H1 (cell line): ENCODE data around the gene ZRANB1. TPM values are rescaled to one million over a fixed set of nuclear protein-coding genes. Genes with fewer than 3 reads are reported as not detected.

ENCODE experiments used
- CTCF ChIA-PET: fragments of 300-600 bp; sonication (Branson Sonifier 250); formaldehyde crosslinking; loops from one replicate; lab custom pipeline; 2021; ENCODE audit not compliant: partially characterized antibody; lab: Charles Lee
- POLR2A ChIA-PET: fragments of 300-600 bp; sonication (Branson Sonifier 250); formaldehyde crosslinking; loops from one replicate; lab custom pipeline; 2021; ENCODE audit warnings: inconsistent platforms; ENCODE audit not compliant: partially characterized antibody; lab: Charles Lee
- DNase-seq, 2 experiments: peaks; one replicate each; pipeline versions ENCODE4 v3.0.0 to v3.0.0-alpha.2; 2010 to 2022; ENCODE audit warnings: low spot score in 2 of 2, low read depth in 1 of 2, mixed read lengths in 1 of 2
- FAIRE-seq: peaks from 2 replicates; lab custom pipeline; 2011; peaks lifted over from hg19 to GRCh38; lab: Jason Lieb, UNC
- H2AFZ ChIP-seq: 2 replicates; pipeline ENCODE4 v1.8.1; 2012; ENCODE audit warnings: low read length, inconsistent platforms
- H2AK5ac ChIP-seq: 2 replicates; pipeline ENCODE4 v1.6.1; 2013; ENCODE audit warnings: low read depth, low read length
- H2BK120ac ChIP-seq: replicated peaks from 2 replicates; pipeline ENCODE3; 2013; ENCODE audit warnings: low read depth, low read length, inconsistent platforms
- H2BK12ac ChIP-seq: 2 replicates; pipeline ENCODE4 v1.6.1; 2013; ENCODE audit warnings: low read depth, low read length
- H2BK15ac ChIP-seq: 2 replicates; pipeline ENCODE4 v1.6.1; 2013; ENCODE audit warnings: low read length
- H2BK20ac ChIP-seq: 2 replicates; pipeline ENCODE4 v1.6.1; 2013; ENCODE audit warnings: low read length
- H2BK5ac ChIP-seq: 2 replicates; pipeline ENCODE4 v1.6.1; 2013; ENCODE audit warnings: low read depth, low read length
- H3K14ac ChIP-seq: 2 replicates; pipeline ENCODE4 v1.6.1; 2013; ENCODE audit warnings: inconsistent platforms; ENCODE audit not compliant: insufficient read length
- H3K18ac ChIP-seq: 2 replicates; pipeline ENCODE4 v1.6.1; 2013; ENCODE audit warnings: low read length; ENCODE audit errors: extremely low read depth
- H3K23ac ChIP-seq: 2 replicates; pipeline ENCODE4 v1.6.1; 2013; ENCODE audit warnings: inconsistent platforms; ENCODE audit not compliant: insufficient read length
- H3K23me2 ChIP-seq: 2 replicates; pipeline ENCODE4 v1.6.1; 2013; ENCODE audit warnings: low read depth, low read length
- H3K27ac ChIP-seq: 2 replicates; pipeline ENCODE4 v1.6.1; 2011; ENCODE audit warnings: low read depth, low read length, inconsistent platforms
- H3K27me3 ChIP-seq, 4 experiments: replicated peaks in 1 of 4; 1 replicate in 1 of 4; 2 replicates in 3 of 4; pipeline versions ENCODE4 v1.6.1 to v1.8.1; 2011 to 2013; ENCODE audit warnings: low read length in 3 of 4, mild to moderate bottlenecking in 3 of 4, inconsistent platforms in 2 of 4, mixed read lengths in 2 of 4, moderate library complexity in 1 of 4; ENCODE audit not compliant: control insufficient read depth in 3 of 4, insufficient read depth in 3 of 4; ENCODE audit errors: extremely low read depth in 1 of 4
- H3K36me3 ChIP-seq, 4 experiments: 2 replicates each; pipeline versions ENCODE4 v1.6.1 to v1.8.1; 2011 to 2013; ENCODE audit warnings: mild to moderate bottlenecking in 4 of 4, low read length in 3 of 4, moderate library complexity in 2 of 4, control low read depth in 1 of 4, inconsistent platforms in 1 of 4; ENCODE audit not compliant: insufficient read depth in 4 of 4, control insufficient read depth in 2 of 4
- H3K4ac ChIP-seq: replicated peaks from 2 replicates; pipeline ENCODE3; 2013; ENCODE audit warnings: low read length, low read depth, mixed read lengths, inconsistent platforms; ENCODE audit not compliant: insufficient read length
- H3K4me1 ChIP-seq, 4 experiments: replicated peaks in 1 of 4; 1 replicate in 1 of 4; 2 replicates in 3 of 4; pipeline versions ENCODE4 v1.6.1 to v1.8.1; 2011 to 2013; ENCODE audit warnings: low read length in 3 of 4, inconsistent platforms in 2 of 4, mixed read lengths in 1 of 4; ENCODE audit not compliant: insufficient read depth in 4 of 4, control insufficient read depth in 3 of 4
- H3K4me2 ChIP-seq, 2 experiments: 2 replicates each; pipeline versions ENCODE4 v1.6.1 to v1.8.1; 2011 to 2013; ENCODE audit warnings: low read depth in 2 of 2, low read length in 2 of 2, control low read depth in 1 of 2, inconsistent platforms in 1 of 2, mild to moderate bottlenecking in 1 of 2; ENCODE audit not compliant: insufficient read depth in 1 of 2
- H3K4me3 ChIP-seq, 4 experiments: fragments of 200-600, 300-600 bp in 1 of 4; sonication (generic), shearing (Covaris generic), sonication (Bioruptor Twin) in 1 of 4; 2 replicates each; pipeline versions ENCODE4 v1.5.1 to v1.8.1; 2011 to 2016; ENCODE audit warnings: low read length in 4 of 4, low read depth in 3 of 4, control low read depth in 2 of 4, inconsistent platforms in 2 of 4, mild to moderate bottlenecking in 2 of 4, mixed read lengths in 1 of 4, moderate library complexity in 1 of 4; ENCODE audit not compliant: insufficient read depth in 2 of 4; ENCODE audit errors: extremely low read depth in 1 of 4
- H3K56ac ChIP-seq: replicated peaks from 2 replicates; pipeline ENCODE3; 2013; ENCODE audit warnings: low read depth, mild to moderate bottlenecking, mixed read lengths, low read length, inconsistent platforms; ENCODE audit not compliant: insufficient read length
- H3K79me1 ChIP-seq: 2 replicates; pipeline ENCODE4 v1.6.1; 2013; ENCODE audit warnings: low read depth, low read length, control low read depth
- H3K79me2 ChIP-seq, 2 experiments: 2 replicates each; pipeline versions ENCODE4 v1.6.1 to v1.8.1; 2012 to 2013; ENCODE audit warnings: low read length in 2 of 2, mild to moderate bottlenecking in 2 of 2, inconsistent platforms in 1 of 2; ENCODE audit not compliant: insufficient read depth in 2 of 2, control insufficient read depth in 1 of 2
- H3K9ac ChIP-seq, 4 experiments: replicated peaks in 1 of 4; 1 replicate in 1 of 4; 2 replicates in 3 of 4; pipeline versions ENCODE4 v1.6.1 to v1.8.1; 2011 to 2013; ENCODE audit warnings: low read depth in 3 of 4, low read length in 3 of 4, control low read depth in 2 of 4, mild to moderate bottlenecking in 2 of 4, moderate library complexity in 2 of 4, inconsistent platforms in 1 of 4; ENCODE audit errors: extremely low read depth in 1 of 4
- H3K9me3 ChIP-seq, 2 experiments: 2 replicates each; pipeline versions ENCODE4 v1.6.1 to v1.8.1; 2012 to 2013; ENCODE audit warnings: mild to moderate bottlenecking in 2 of 2, moderate library complexity in 2 of 2, control low read depth in 1 of 2, inconsistent platforms in 1 of 2, low read depth in 1 of 2, low read length in 1 of 2, mixed read lengths in 1 of 2; ENCODE audit not compliant: insufficient read depth in 2 of 2
- H4K20me1 ChIP-seq, 2 experiments: replicated peaks in 1 of 2; 2 replicates each; pipeline versions ENCODE3 to v1.8.1; 2011 to 2013; ENCODE audit warnings: inconsistent platforms in 2 of 2, low read length in 2 of 2, mild to moderate bottlenecking in 1 of 2; ENCODE audit not compliant: insufficient read depth in 2 of 2, control insufficient read depth in 1 of 2
- H4K5ac ChIP-seq: 2 replicates; pipeline ENCODE4 v1.6.1; 2013; ENCODE audit warnings: low read length, low read depth, mixed read lengths, inconsistent platforms; ENCODE audit not compliant: insufficient read length
- H4K8ac ChIP-seq: 2 replicates; pipeline ENCODE4 v1.8.0; 2013; ENCODE audit warnings: mild to moderate bottlenecking, moderate library complexity, low read length, inconsistent platforms; ENCODE audit not compliant: insufficient read depth; ENCODE audit errors: extremely low read depth
- H4K91ac ChIP-seq: replicated peaks from 2 replicates; pipeline ENCODE3; 2013; ENCODE audit warnings: low read length, mixed read lengths, inconsistent platforms; ENCODE audit not compliant: insufficient read length
- CREB1 ChIP-seq: IDR thresholded peaks from 2 replicates; pipeline ENCODE4 v1.6.1; 2012; ENCODE audit warnings: inconsistent platforms
- GABPA ChIP-seq: IDR thresholded peaks from 2 replicates; pipeline ENCODE4 v1.6.1; 2011; ENCODE audit warnings: mild to moderate bottlenecking, low read length, moderate library complexity, borderline replicate concordance; ENCODE audit not compliant: insufficient read depth
- HDAC2 ChIP-seq, 2 experiments: fragments of 300-600 bp in 1 of 2; sonication (generic) in 1 of 2; IDR thresholded peaks; 2 replicates each; pipeline ENCODE4 v1.6.1; 2011 to 2012; ENCODE audit warnings: low read depth in 2 of 2, low read length in 2 of 2, mild to moderate bottlenecking in 2 of 2, moderate library complexity in 2 of 2, borderline replicate concordance in 1 of 2, inconsistent platforms in 1 of 2
- NANOG ChIP-seq: IDR thresholded peaks from 2 replicates; pipeline ENCODE4 v1.6.1; 2011; ENCODE audit warnings: low read length, low read depth, mild to moderate bottlenecking, inconsistent platforms; ENCODE audit not compliant: insufficient read depth, poor library complexity, severe bottlenecking
- PHF8 ChIP-seq: fragments of 200-600 bp; sonication (generic); conservative IDR thresholded peaks from 2 replicates; pipeline ENCODE4 v1.7.1; 2012; ENCODE audit warnings: low read depth, mild to moderate bottlenecking, inconsistent platforms, low read length, moderate library complexity
- POU5F1 ChIP-seq: IDR thresholded peaks from 2 replicates; pipeline ENCODE4 v1.6.1; 2011; ENCODE audit warnings: low read depth, mild to moderate bottlenecking, low read length, moderate library complexity
- TAF7 ChIP-seq: optimal IDR thresholded peaks from 2 replicates; pipeline ENCODE3; 2011; ENCODE audit warnings: low read depth, mild to moderate bottlenecking, inconsistent platforms, low read length, moderate library complexity, borderline replicate concordance
- WGBS, 2 experiments: shearing (Covaris generic) in 1 of 2; methylation state at CpG; one replicate each; pipeline versions ENCODE4 v1.1.6 to v1.1.7; 2013 to 2015; ENCODE audit warnings: low lambda C conversion rate in 2 of 2, mixed read lengths in 2 of 2, inconsistent platforms in 1 of 2, low coverage in 1 of 2, missing lambda C conversion rate in 1 of 2; ENCODE audit not compliant: insufficient replicate concordance in 2 of 2, insufficient coverage in 1 of 2, insufficient read length in 1 of 2; ENCODE audit errors: extremely low coverage in 1 of 2, missing lambda C conversion rate in 1 of 2; 5-methylcytosine and 5-hydroxymethylcytosine counted together
- polyA plus RNA-seq, 7 experiments: library from polyadenylated mRNA; depleted of rRNA in 3 of 7; stranded (reverse) in 5 of 7; unstranded in 2 of 7; fragments of >200 nt in 5 of 7; fragments of 200-250 nt in 2 of 7; gene quantifications; 1 replicate in 5 of 7; 2 replicates in 1 of 7; 4 replicates in 1 of 7; pipeline versions ENCODE4 v1.2.1 to v1.2.3, GENCODE V29; 2011 to 2013; ENCODE audit warnings: missing spikeins in 2 of 7, mixed read lengths in 2 of 7
- total RNA-seq: library from RNA; stranded (reverse); fragmentation: NEBNext Ultra II Directional; extraction: Animal tissue kit (Norgen Biotek cat#: 25700); gene quantifications from 2 replicates; pipeline ENCODE4 v1.2.1, GENCODE V29; 2021
- TF ChIP-seq, protein P1 (sequence below), 3 experiments: IDR thresholded peaks; 1 replicate in 2 of 3; 2 replicates in 1 of 3; pipeline versions ENCODE4 v1.5.1 to v1.6.1; 2011; ENCODE audit warnings: low read length in 3 of 3, mild to moderate bottlenecking in 3 of 3, inconsistent platforms in 2 of 3, low read depth in 1 of 3, moderate library complexity in 1 of 3; ENCODE audit not compliant: insufficient read depth in 1 of 3; ENCODE audit errors: control extremely low read depth in 1 of 3

ZRANB1 gene
- total and polyA plus RNA-seq, 2 of the 8 experiments (the other 6 are each of a cell fraction or from before 2014, with no cell fraction given): 6.1 to 19.9 TPM

DNA sequence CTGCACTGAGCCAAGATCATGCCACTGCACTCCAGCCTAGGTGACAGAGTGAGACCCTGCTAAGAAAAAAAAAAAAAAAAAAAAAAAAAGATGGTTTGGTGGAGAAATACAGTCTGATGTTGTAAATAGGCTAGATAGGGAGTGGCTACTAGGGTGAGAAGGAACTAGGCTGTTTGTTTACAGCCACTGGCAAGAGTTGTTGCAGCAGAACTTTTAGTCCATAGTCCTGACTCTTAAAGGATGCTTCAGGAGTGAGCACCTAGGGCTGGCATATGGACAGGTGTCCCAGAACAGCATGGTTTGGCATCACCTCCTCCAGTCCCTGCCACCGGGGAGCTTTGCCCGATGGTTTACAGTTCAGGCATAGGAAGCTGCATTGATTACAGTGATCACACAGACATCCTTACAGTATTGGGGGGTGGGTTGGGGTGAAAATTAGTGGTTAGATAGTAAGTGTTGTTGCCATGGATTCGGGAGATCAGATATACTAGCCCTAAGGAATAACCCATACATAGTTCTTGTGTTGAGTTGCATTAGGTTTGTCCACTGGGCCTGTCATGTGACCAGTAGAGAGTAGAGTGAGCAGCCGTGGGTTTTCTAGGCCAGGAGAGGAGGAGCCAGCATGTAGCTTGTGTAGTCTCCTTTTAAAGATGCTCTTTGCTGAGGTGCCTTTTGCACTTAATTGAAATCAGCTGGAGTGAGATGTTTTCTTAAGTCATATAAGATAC lies 35.9 kb downstream of the ZRANB1 start:
- Histone ChIP-seq H2BK120ac (no peak overlapping the region), H3K4me1 (no peaks in the 10 kb centered on the region), H2BK5ac (no peak overlapping the region), H2BK15ac (no peak overlapping the region), H3K27ac (no peak overlapping the region), H3K23me2 (no peaks in the 10 kb centered on the region), H3K27me3 (no peaks in the 10 kb centered on the region; a peak in 1 of 7 replicates), H4K8ac (no peak overlapping the region), H3K79me1 (no peaks in the 10 kb centered on the region), H4K5ac (no peak overlapping the region), H3K4me2 (no peak overlapping the region), H2AFZ (no peak overlapping the region), H3K4ac (no peak overlapping the region), H2AK5ac (no peak overlapping the region), H3K56ac (no peak overlapping the region), H3K23ac (no peak overlapping the region), H3K18ac (no peak overlapping the region), H2BK20ac (no peak overlapping the region), H3K79me2 (peaks cover 0 to 28% of the 10 kb centered on the region in 2 experiments; a peak in 2 of 4 replicates), H3K36me3 (peaks cover 0 to 36% (median 5%) of the 10 kb centered on the region in 4 experiments; a peak in 5 of 8 replicates), H4K20me1 (peaks cover 2 to 12% of the 10 kb centered on the region in 2 experiments), H3K14ac (no peak overlapping the region), H2BK12ac (no peak overlapping the region), H3K4me3 (no peak overlapping the region), H4K91ac (no peak overlapping the region), H3K9me3 (no peaks in the 10 kb centered on the region), H3K9ac (no peak overlapping the region)
- FAIRE-seq (no peak), DNase-seq (no peak)
- WGBS, 2 experiments: 90% methylated on average over 4 of the region's 4 CpGs; no CpG with 5 or more reads in 1 of the 2 experiments
- CTCF ChIA-PET: interaction anchor here (0.8 to 1.0 kb wide), 3 partner anchors 12 to 20 kb away, joined by 3 to 5 read pairs (median 3); no protein-coding TSS in a partner anchor
- POLR2A ChIA-PET: interaction anchor here (1.0 kb wide), 1 partner anchor 15 kb away, joined by 5 read pairs; no protein-coding TSS in a partner anchor
- TF ChIP-seq POU5F1 (no peak), PHF8 (no peak), NANOG (no peak), CREB1 (no peak), GABPA (no peak), TAF7 (no peak), HDAC2 (IDR thresholded peaks at IDR 0.05; ENCODE audit: borderline replicate concordance in 1 of 2, low read depth in 2 of 2, low read length in 2 of 2) (no peak)
- TF ChIP-seq, protein P1, sequence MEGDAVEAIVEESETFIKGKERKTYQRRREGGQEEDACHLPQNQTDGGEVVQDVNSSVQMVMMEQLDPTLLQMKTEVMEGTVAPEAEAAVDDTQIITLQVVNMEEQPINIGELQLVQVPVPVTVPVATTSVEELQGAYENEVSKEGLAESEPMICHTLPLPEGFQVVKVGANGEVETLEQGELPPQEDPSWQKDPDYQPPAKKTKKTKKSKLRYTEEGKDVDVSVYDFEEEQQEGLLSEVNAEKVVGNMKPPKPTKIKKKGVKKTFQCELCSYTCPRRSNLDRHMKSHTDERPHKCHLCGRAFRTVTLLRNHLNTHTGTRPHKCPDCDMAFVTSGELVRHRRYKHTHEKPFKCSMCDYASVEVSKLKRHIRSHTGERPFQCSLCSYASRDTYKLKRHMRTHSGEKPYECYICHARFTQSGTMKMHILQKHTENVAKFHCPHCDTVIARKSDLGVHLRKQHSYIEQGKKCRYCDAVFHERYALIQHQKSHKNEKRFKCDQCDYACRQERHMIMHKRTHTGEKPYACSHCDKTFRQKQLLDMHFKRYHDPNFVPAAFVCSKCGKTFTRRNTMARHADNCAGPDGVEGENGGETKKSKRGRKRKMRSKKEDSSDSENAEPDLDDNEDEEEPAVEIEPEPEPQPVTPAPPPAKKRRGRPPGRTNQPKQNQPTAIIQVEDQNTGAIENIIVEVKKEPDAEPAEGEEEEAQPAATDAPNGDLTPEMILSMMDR (IDR thresholded peaks at IDR 0.05; ENCODE audit: control extremely low read depth in 1 of 3, insufficient read depth in 1 of 3, low read depth in 1 of 3, low read length in 3 of 3): no peak
